Measurements from ENCODE around the gene TNNI3K.

Gene TNNI3K

DNA sequence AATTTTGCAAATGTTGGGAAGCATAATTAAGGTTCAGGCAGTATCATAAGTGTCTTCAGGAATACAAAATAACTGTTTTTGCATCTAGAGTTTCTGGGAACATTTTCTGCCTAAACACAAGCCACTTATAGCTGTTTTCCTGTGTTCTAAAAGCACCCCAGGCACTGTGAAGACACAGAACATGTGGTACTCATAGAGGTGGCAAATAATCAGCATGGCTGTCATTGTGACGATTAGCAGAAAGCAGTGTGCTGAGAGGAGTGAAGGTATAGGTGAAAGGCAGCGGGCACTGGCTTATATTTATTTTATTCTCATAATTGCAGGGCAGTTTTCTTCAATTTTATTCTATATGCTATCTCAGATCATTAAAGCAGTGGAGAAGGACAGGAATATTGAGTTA, 157.7 kb downstream of the TNNI3K start:
- Histone ChIP-seq H3K9me3 (ENCODE audit: control insufficient read depth, insufficient read depth, low read length) (no peaks in the 10 kb centered on the region), H3K27ac (ENCODE audit: low read depth, low read length) (no peak overlapping the region), H3K27me3 (ENCODE audit: control insufficient read depth, insufficient read depth, low read length) (no peaks in the 10 kb centered on the region), H3K9ac (ENCODE audit: low read depth, low read length) (no peak overlapping the region), H3K4me3 (ENCODE audit: low read depth, low read length) (no peak overlapping the region), H3K4me1 (ENCODE audit: control insufficient read depth, insufficient read depth, low read length) (peaks cover 7% of the 10 kb centered on the region), H3K36me3 (ENCODE audit: control insufficient read depth, insufficient read depth, low read length) (no peaks in the 10 kb centered on the region)

DNA sequence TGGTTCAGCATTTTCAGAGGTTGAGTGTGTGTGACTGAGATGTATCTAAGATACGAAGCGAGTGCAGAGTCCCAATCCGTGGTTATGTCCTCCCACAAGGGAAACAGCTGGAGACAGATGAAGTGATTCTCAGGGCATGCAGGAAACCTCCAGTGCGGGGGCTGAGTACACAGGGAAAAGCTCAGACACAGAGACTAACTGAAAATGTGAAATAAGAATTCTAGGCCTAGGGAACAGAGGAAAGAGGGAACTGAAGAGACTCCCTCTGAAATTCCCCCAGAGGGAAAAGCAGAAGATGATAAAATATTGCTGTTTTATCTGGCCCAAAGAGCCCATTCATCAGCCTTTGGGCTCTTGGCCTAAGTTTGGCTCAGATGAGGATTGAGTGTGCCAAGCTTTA, 160.4 kb downstream of the TNNI3K start:
- H3K36me3 ChIP-seq (ENCODE audit: control insufficient read depth, insufficient read depth, low read length), result no peaks in the 10 kb centered on the region
- no peaks in the 10 kb centered on the region for H3K9me3 ChIP-seq (ENCODE audit: control insufficient read depth, insufficient read depth, low read length)
- H3K27me3 ChIP-seq (ENCODE audit: control insufficient read depth, insufficient read depth, low read length), result no peaks in the 10 kb centered on the region
- H3K4me1 ChIP-seq (ENCODE audit: control insufficient read depth, insufficient read depth, low read length), result peaks cover 7% of the 10 kb centered on the region
- H3K27ac ChIP-seq (ENCODE audit: low read depth, low read length), result no peak overlapping the region
- no peak overlapping the region for H3K4me3 ChIP-seq (ENCODE audit: low read depth, low read length)
- H3K9ac ChIP-seq (ENCODE audit: low read depth, low read length), result no peak overlapping the region

- H3K27me3 ChIP-seq (ENCODE audit: control insufficient read depth, insufficient read depth, low read length), result no peaks in the 10 kb centered on the region
- H3K4me1 ChIP-seq (ENCODE audit: control insufficient read depth, insufficient read depth, low read length), result peaks cover 7% of the 10 kb centered on the region
- no peak overlapping the region for H3K9ac ChIP-seq (ENCODE audit: low read depth, low read length)
- H3K4me3 ChIP-seq (ENCODE audit: low read depth, low read length), result no peak overlapping the region
- no peaks in the 10 kb centered on the region for H3K9me3 ChIP-seq (ENCODE audit: control insufficient read depth, insufficient read depth, low read length)
- no peak overlapping the region for H3K27ac ChIP-seq (ENCODE audit: low read depth, low read length)
- H3K36me3 ChIP-seq (ENCODE audit: control insufficient read depth, insufficient read depth, low read length), result no peaks in the 10 kb centered on the region
These were observed 161.3 kb downstream of the TNNI3K start for GRCh38 chr1:74396462-74396861.

GRCh38 chr1:74396933-74397332, 161.7 kb downstream of the TNNI3K start:
- Histone ChIP-seq H3K9ac (ENCODE audit: low read depth, low read length) (no peak overlapping the region), H3K9me3 (ENCODE audit: control insufficient read depth, insufficient read depth, low read length) (no peaks in the 10 kb centered on the region), H3K27ac (ENCODE audit: low read depth, low read length) (no peak overlapping the region), H3K36me3 (ENCODE audit: control insufficient read depth, insufficient read depth, low read length) (no peaks in the 10 kb centered on the region), H3K27me3 (ENCODE audit: control insufficient read depth, insufficient read depth, low read length) (no peaks in the 10 kb centered on the region), H3K4me3 (ENCODE audit: low read depth, low read length) (no peak overlapping the region), H3K4me1 (ENCODE audit: control insufficient read depth, insufficient read depth, low read length) (peaks cover 7% of the 10 kb centered on the region)

- Histone ChIP-seq H3K27me3 (ENCODE audit: control insufficient read depth, insufficient read depth, low read length) (no peaks in the 10 kb centered on the region), H3K4me1 (ENCODE audit: control insufficient read depth, insufficient read depth, low read length) (no peaks in the 10 kb centered on the region), H3K9ac (ENCODE audit: low read depth, low read length) (no peak overlapping the region), H3K36me3 (ENCODE audit: control insufficient read depth, insufficient read depth, low read length) (no peaks in the 10 kb centered on the region), H3K9me3 (ENCODE audit: control insufficient read depth, insufficient read depth, low read length) (no peaks in the 10 kb centered on the region), H3K27ac (ENCODE audit: low read depth, low read length) (no peak overlapping the region), H3K4me3 (ENCODE audit: low read depth, low read length) (no peak overlapping the region)
These were observed 164.1 kb downstream of the TNNI3K start for GRCh38 chr1:74399249-74399648.

- Histone ChIP-seq H3K4me3 (ENCODE audit: low read depth, low read length) (no peak overlapping the region), H3K27ac (ENCODE audit: low read depth, low read length) (no peak overlapping the region), H3K9me3 (ENCODE audit: control insufficient read depth, insufficient read depth, low read length) (no peaks in the 10 kb centered on the region), H3K27me3 (ENCODE audit: control insufficient read depth, insufficient read depth, low read length) (no peaks in the 10 kb centered on the region), H3K36me3 (ENCODE audit: control insufficient read depth, insufficient read depth, low read length) (no peaks in the 10 kb centered on the region), H3K9ac (ENCODE audit: low read depth, low read length) (no peak overlapping the region), H3K4me1 (ENCODE audit: control insufficient read depth, insufficient read depth, low read length) (no peaks in the 10 kb centered on the region)
These were observed 167.7 kb downstream of the TNNI3K start for GRCh38 chr1:74402873-74403272.

DNA sequence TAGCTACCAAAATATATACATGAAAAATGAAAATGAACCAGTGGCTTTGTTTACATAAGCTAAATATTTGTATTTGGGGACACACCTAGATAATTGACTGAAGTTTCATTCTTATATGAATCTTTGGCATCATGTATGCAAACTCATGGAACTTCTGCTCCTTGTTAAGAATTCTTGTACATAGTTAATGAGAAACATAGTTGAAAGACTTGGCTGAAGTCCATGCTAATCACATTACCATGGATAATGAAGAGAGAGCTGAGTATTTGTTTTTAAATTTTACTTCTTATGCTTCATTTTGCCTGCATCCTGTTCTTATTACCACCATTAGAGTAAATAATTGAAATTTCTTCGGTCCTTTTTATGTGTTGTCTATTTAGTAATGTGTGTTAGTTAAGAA, 168.4 kb downstream of the TNNI3K start:
- H3K27ac ChIP-seq (ENCODE audit: low read depth, low read length), result no peak overlapping the region
- no peaks in the 10 kb centered on the region for H3K9me3 ChIP-seq (ENCODE audit: control insufficient read depth, insufficient read depth, low read length)
- H3K36me3 ChIP-seq (ENCODE audit: control insufficient read depth, insufficient read depth, low read length), result no peaks in the 10 kb centered on the region
- H3K4me1 ChIP-seq (ENCODE audit: control insufficient read depth, insufficient read depth, low read length), result no peaks in the 10 kb centered on the region
- H3K27me3 ChIP-seq (ENCODE audit: control insufficient read depth, insufficient read depth, low read length), result no peaks in the 10 kb centered on the region
- H3K9ac ChIP-seq (ENCODE audit: low read depth, low read length), result no peak overlapping the region
- no peak overlapping the region for H3K4me3 ChIP-seq (ENCODE audit: low read depth, low read length)

DNA sequence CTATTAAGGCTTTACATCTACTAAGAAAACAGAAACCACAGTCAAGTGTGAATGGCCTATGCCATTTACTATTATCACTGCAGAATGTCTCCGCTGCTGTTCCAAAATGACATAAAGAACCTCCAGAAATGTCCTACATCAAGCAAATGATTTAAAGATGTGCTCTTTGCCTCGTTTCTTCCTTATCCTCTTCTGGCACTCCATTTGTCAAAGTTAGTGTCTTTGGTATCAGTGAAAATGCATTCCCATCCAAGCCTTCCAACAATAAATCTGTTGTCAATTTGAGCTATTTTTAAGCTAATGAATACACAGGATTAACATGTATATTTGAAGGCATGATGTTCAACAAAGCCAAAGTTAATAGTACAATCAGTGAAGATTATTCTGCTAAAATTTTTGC, 171.6 kb downstream of the TNNI3K start:
- no peaks in the 10 kb centered on the region for H3K4me1 ChIP-seq (ENCODE audit: control insufficient read depth, insufficient read depth, low read length)
- H3K9me3 ChIP-seq (ENCODE audit: control insufficient read depth, insufficient read depth, low read length), result no peaks in the 10 kb centered on the region
- no peak overlapping the region for H3K27ac ChIP-seq (ENCODE audit: low read depth, low read length)
- no peaks in the 10 kb centered on the region for H3K36me3 ChIP-seq (ENCODE audit: control insufficient read depth, insufficient read depth, low read length)
- no peak overlapping the region for H3K9ac ChIP-seq (ENCODE audit: low read depth, low read length)
- no peak overlapping the region for H3K4me3 ChIP-seq (ENCODE audit: low read depth, low read length)
- no peaks in the 10 kb centered on the region for H3K27me3 ChIP-seq (ENCODE audit: control insufficient read depth, insufficient read depth, low read length)

DNA sequence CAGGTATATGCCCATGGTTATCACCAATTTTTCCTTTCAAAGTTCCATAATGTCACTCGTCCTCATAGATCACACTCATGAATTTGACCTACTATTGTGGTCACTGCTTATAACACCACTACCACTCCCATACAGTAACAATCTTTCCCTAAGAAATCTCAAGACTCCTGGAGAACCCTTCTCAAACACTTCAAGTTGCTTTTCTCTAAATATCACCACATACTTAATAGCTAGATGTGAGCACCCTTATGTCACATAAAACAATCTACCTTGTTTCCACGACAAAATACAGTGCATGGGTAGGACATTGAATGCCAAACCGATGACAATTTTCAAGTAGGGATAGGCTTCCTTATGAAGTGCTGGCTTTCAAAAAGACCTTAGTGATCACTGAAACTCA, 172.7 kb downstream of the TNNI3K start:
- Histone ChIP-seq H3K27ac (ENCODE audit: low read depth, low read length) (no peak overlapping the region), H3K36me3 (ENCODE audit: control insufficient read depth, insufficient read depth, low read length) (no peaks in the 10 kb centered on the region)

DNA sequence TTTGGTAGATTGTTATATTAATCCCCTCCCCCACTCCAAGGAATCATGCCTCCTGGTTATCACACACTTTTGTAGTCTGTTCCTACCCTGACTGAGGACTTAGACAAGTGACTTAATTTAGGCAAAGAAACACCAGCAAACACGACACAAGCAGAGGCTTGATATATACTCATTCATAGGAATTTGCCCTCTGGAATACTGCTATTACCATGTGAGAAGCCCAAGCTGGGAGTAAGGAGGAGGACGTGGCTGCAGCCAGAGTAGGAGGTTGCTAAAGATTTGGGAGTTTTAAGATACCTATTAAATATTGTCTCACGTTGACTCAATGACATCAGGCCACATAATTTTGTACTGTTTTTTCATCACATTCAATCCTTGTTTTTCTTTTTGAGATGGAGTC, 177.1 kb downstream of the TNNI3K start:
- H3K4me3 ChIP-seq (ENCODE audit: low read depth, low read length), result no peak overlapping the region
- H3K36me3 ChIP-seq (ENCODE audit: control insufficient read depth, insufficient read depth, low read length), result no peaks in the 10 kb centered on the region
- H3K27ac ChIP-seq (ENCODE audit: low read depth, low read length), result no peak overlapping the region
- no peak overlapping the region for H3K9ac ChIP-seq (ENCODE audit: low read depth, low read length)
- H3K4me1 ChIP-seq (ENCODE audit: control insufficient read depth, insufficient read depth, low read length), result no peaks in the 10 kb centered on the region
- H3K27me3 ChIP-seq (ENCODE audit: control insufficient read depth, insufficient read depth, low read length), result no peaks in the 10 kb centered on the region
- no peaks in the 10 kb centered on the region for H3K9me3 ChIP-seq (ENCODE audit: control insufficient read depth, insufficient read depth, low read length)

More for the DNA sequence above, 172.7 kb downstream of the TNNI3K start:
- Histone ChIP-seq H3K4me1 (ENCODE audit: control insufficient read depth, insufficient read depth, low read length) (no peaks in the 10 kb centered on the region), H3K4me3 (ENCODE audit: low read depth, low read length) (no peak overlapping the region), H3K9me3 (ENCODE audit: control insufficient read depth, insufficient read depth, low read length) (no peaks in the 10 kb centered on the region), H3K27me3 (ENCODE audit: control insufficient read depth, insufficient read depth, low read length) (no peaks in the 10 kb centered on the region), H3K9ac (ENCODE audit: low read depth, low read length) (no peak overlapping the region)

DNA sequence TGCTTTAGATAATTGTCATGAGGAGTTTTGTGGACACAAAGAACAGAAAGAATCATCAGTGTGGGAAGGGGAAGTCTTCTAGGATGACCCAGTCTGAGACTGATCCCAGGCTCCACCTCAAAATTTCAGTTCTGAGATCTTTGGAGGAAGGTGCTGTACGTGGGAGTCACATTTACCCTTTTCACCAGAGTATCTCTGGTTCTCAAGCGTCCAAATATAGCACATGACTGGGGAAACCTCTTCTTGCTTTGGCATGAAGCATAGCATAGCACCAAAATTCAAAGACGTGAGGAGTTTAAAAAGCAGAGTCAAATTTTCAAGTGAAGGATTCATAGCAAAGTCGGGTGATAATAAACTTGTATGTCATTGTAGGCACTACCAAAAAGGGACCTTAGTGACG, 180.7 kb downstream of the TNNI3K start:
- H3K36me3 ChIP-seq (ENCODE audit: control insufficient read depth, insufficient read depth, low read length), result no peaks in the 10 kb centered on the region
- no peak overlapping the region for H3K27ac ChIP-seq (ENCODE audit: low read depth, low read length)
- H3K4me3 ChIP-seq (ENCODE audit: low read depth, low read length), result no peak overlapping the region
- no peaks in the 10 kb centered on the region for H3K9me3 ChIP-seq (ENCODE audit: control insufficient read depth, insufficient read depth, low read length)
- no peaks in the 10 kb centered on the region for H3K27me3 ChIP-seq (ENCODE audit: control insufficient read depth, insufficient read depth, low read length)
- no peak overlapping the region for H3K9ac ChIP-seq (ENCODE audit: low read depth, low read length)
- no peaks in the 10 kb centered on the region for H3K4me1 ChIP-seq (ENCODE audit: control insufficient read depth, insufficient read depth, low read length)

DNA sequence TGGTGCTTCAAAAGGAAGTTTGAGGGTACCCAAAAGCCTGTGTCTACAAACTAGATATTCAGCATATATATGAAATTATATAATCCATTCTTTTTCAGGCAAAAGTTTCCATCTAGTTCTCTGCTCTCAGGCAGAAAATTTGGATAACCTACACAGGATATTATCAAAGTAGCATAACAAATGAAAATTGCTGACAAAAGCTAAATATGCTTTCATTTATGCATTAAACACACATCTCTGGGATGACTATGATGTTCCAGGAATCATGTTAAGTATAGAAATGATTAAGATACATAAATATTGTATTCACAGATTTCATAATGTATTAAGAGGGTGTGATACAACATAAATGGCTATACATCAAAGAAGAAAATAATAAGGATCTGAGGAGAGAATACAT, 184.4 kb downstream of the TNNI3K start:
- Histone ChIP-seq H3K36me3 (ENCODE audit: control insufficient read depth, insufficient read depth, low read length) (no peaks in the 10 kb centered on the region), H3K4me1 (ENCODE audit: control insufficient read depth, insufficient read depth, low read length) (no peaks in the 10 kb centered on the region), H3K27ac (ENCODE audit: low read depth, low read length) (no peak overlapping the region), H3K9ac (ENCODE audit: low read depth, low read length) (no peak overlapping the region), H3K9me3 (ENCODE audit: control insufficient read depth, insufficient read depth, low read length) (no peaks in the 10 kb centered on the region), H3K27me3 (ENCODE audit: control insufficient read depth, insufficient read depth, low read length) (no peaks in the 10 kb centered on the region), H3K4me3 (ENCODE audit: low read depth, low read length) (no peak overlapping the region)
